BE2C (cell line): Measurements from ENCODE around the gene SNAPC4.
"Not testable (repeated sequence)": the region's sequence is repeated elsewhere in the genome, so short reads cannot be mapped to it uniquely, and the experiment has no call there.

Experiments
- DNase-seq: peaks from one replicate; pipeline ENCODE4 v3.0.0-alpha.2; 2020
- H3K27me3 ChIP-seq: fragments of 250-450 bp; sonication (Bioruptor Pico); 2 replicates; pipeline ENCODE4 v1.5.1; 2020; ENCODE audit warnings: mild to moderate bottlenecking
- H3K36me3 ChIP-seq: fragments of 250-450 bp; sonication (Bioruptor Pico); 2 replicates; pipeline ENCODE4 v1.5.1; 2020; ENCODE audit warnings: mild to moderate bottlenecking
- H3K4me1 ChIP-seq: fragments of 250-450 bp; sonication (Bioruptor Pico); 2 replicates; pipeline ENCODE4 v1.5.1; 2020
- H3K4me3 ChIP-seq: 2 replicates; pipeline ENCODE4 v1.5.1; 2011; ENCODE audit warnings: low read depth, low read length
- H3K9me3 ChIP-seq: fragments of 250-450 bp; sonication (Bioruptor Pico); 2 replicates; pipeline ENCODE4 v1.5.1; 2020
- TF ChIP-seq, protein P1 (sequence below): IDR thresholded peaks from 2 replicates; pipeline ENCODE4 v1.5.1; 2012; ENCODE audit warnings: mild to moderate bottlenecking, low read depth, low read length

SNAPC4 gene

DNA sequence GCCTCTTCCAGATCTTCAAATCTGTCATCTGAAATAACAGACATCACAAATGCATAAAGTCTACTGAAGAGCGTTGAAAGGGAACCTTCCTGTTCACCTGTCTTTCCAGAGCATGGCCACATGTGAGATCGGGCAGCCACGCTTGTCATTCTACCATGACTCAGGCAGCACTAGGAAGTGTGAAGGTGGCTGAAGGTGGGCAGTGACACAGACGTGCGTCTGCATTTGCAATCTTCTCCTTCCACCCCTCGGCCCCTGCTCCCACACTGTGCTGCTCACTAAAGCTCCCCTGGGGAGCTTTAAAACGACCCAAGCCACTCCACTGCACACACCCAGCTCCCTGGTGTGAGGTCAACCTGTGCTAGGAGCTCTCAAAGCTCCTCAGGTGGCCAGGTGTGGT lies 7.9 kb upstream of the SNAPC4 start:
- H3K27me3 ChIP-seq: no peaks in the 10 kb centered on the region
- peaks cover 63% of the 10 kb centered on the region for H3K36me3 ChIP-seq
- TF ChIP-seq, protein P1, sequence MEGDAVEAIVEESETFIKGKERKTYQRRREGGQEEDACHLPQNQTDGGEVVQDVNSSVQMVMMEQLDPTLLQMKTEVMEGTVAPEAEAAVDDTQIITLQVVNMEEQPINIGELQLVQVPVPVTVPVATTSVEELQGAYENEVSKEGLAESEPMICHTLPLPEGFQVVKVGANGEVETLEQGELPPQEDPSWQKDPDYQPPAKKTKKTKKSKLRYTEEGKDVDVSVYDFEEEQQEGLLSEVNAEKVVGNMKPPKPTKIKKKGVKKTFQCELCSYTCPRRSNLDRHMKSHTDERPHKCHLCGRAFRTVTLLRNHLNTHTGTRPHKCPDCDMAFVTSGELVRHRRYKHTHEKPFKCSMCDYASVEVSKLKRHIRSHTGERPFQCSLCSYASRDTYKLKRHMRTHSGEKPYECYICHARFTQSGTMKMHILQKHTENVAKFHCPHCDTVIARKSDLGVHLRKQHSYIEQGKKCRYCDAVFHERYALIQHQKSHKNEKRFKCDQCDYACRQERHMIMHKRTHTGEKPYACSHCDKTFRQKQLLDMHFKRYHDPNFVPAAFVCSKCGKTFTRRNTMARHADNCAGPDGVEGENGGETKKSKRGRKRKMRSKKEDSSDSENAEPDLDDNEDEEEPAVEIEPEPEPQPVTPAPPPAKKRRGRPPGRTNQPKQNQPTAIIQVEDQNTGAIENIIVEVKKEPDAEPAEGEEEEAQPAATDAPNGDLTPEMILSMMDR: no peak
- peaks cover 13% of the 10 kb centered on the region; the same call in 1 of the 2 replicates for H3K4me1 ChIP-seq
- H3K4me3 ChIP-seq: no peak overlapping the region
- DNase-seq: no peak
- no peaks in the 10 kb centered on the region for H3K9me3 ChIP-seq

DNA sequence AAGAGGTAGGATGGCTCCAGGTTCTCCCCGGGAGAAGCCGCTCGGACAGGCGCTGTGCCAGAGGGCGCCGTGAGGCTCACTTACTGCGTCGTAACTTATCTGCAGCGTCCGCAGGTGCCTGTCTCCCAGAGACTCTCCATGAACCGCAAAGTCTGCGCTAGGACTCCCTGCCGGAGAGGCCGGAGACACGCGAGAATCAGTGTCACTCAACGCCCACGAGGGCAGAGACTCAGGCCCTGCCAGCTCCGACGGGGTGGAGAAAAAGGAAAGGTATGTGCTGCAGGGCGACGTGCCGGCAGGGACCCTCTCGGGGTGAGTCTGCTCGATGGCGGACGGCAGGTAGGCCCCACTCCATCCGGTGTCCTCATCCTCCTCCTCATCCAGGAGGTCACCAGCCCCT lies 7.1 kb upstream of the SNAPC4 start:
- peaks cover 58% of the 10 kb centered on the region for H3K36me3 ChIP-seq
- H3K4me1 ChIP-seq, H3K27me3 ChIP-seq, H3K4me3 ChIP-seq, H3K9me3 ChIP-seq, DNase-seq: not testable (repeated sequence)

DNA sequence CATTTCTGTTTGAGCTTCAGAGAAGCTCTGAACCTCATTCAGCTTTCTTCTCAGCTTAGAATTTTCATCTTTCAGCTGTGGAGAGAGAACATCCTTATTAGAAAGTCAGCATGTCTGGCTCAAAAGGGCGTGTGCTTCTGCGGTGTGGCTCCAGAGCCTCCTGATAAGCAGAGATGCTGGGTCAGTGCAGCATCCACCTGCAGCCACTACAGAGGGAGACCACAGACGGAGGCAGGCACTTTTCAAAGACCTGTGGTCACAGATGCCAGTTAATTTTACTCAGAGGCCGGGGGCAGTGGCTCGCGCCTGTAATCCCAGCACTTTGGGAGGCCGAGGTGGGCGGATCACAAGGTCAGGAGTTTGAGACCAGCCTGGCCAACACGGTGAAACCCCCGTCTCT lies 5.9 kb upstream of the SNAPC4 start:
- H3K9me3 ChIP-seq, H3K27me3 ChIP-seq, H3K4me1 ChIP-seq, H3K4me3 ChIP-seq, DNase-seq: not testable (repeated sequence)
- H3K36me3 ChIP-seq: peaks cover 66% of the 10 kb centered on the region

DNA sequence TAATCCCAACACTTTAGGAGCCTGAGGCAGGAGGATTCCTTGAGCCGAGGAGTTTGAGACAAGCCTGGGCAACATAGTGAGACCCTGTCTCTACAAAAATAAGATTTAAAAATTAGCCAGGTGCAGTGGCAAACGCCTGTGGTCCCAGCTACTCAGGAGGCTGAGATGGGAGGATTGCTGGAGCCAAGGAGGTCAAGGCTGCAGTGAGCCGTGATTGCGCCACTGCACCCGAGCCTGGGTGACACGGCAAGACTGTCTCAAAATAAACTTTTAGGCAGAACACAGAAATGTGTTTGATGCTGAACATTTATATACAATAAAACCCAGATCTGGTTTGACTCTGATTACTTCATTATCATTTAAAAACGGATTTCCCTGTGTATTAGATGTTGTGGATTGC lies 5.5 kb upstream of the SNAPC4 start:
- Histone ChIP-seq H3K36me3 (peaks cover 66% of the 10 kb centered on the region), H3K4me1 (peaks cover 6% of the 10 kb centered on the region)
- DNase-seq: no peak

DNA sequence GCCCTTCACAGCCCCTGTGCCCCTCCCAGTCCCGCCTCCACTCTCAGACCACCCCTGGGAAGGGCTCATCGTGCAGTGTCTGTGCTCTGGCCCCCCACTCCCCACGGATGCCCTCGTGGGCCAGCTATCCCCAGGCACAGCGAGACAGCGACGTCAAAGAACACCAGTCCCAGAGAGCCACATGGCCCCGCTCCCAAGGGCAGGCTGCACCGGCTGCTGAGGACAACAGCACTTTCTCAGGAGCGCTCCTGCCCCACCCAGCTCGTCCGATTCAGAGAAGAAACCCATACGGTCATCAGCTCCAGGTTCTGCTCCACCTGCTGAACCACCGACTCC lies 4.8 kb upstream of the SNAPC4 start:
- TF ChIP-seq, protein P1: no peak
- Histone ChIP-seq H3K36me3 (peaks cover 66% of the 10 kb centered on the region), H3K27me3 (no peaks in the 10 kb centered on the region), H3K4me1 (peaks cover 8% of the 10 kb centered on the region), H3K9me3 (no peaks in the 10 kb centered on the region), H3K4me3 (no peak overlapping the region)
- DNase-seq: no peak

More for the DNA sequence above, 5.5 kb upstream of the SNAPC4 start:
- H3K9me3 ChIP-seq: no peaks in the 10 kb centered on the region
- no peaks in the 10 kb centered on the region for H3K27me3 ChIP-seq
- no peak overlapping the region for H3K4me3 ChIP-seq
- TF ChIP-seq, protein P1: no peak

DNA sequence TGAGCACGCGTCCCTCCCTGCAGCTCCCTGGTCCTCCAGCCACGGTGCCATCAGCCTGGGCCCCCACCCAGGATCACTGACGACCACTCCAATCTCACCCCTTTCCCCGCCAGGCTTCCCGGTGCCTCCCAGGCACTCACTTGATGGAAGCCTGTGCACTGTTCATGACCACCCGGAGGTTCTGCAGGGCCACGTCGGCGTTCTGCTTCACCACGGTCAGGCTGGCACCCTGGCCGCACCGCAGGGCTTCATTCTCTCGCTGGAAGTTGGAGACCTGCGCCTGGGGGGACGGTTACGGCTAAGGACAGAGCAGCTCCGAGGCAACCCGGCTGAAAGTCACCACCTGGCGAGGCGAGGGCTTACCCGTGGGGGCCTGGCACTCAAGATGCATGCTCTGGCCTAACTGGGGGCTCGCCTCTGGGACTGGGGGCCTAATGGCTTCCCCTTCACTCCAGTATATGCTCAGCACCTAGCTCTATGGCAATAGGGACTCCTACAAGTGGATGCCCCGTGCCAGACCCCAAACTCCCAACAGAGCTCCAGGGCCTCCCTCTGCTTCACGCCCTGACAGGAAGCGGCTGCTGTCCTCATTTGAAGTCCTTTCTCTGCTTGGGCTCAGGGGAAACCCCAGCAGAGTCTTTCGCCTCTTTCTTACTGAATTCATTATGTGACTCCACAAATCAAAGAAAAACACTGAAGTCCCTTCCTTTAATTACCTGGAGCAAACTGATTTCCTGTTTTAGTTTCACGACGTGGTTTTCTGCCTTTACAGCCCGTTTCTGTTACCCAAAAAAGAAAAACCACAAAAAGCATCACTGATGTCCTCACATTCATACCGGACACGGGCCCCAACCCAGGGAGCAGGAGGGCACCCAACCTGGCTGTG lies 4.2 kb upstream of the SNAPC4 start:
- peaks cover 66% of the 10 kb centered on the region for H3K36me3 ChIP-seq
- no peak overlapping the region for H3K4me3 ChIP-seq
- TF ChIP-seq, protein P1: no peak
- H3K9me3 ChIP-seq: no peaks in the 10 kb centered on the region
- DNase-seq: no peak
- peaks cover 5% of the 10 kb centered on the region for H3K4me1 ChIP-seq
- H3K27me3 ChIP-seq: no peaks in the 10 kb centered on the region

DNA sequence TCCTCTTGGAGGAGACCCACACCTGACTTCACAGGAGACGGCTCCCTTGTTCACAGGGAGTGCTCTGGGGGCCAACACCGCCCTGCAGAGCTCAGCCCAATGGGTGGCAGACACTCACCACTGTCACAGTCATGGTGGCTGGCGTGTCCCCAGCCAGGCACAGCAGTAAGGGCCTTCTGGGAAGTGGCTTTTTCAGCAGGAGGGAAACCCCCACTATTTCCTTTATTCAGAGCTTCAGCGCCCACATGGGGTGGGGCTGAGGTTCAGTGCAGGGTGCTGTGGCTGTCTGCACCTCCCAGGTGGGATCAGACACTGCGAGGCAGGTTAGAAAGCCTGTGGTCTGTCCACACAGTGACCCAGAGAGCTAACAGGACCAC lies 3.6 kb upstream of the SNAPC4 start:
- Histone ChIP-seq H3K4me1 (peaks cover 5% of the 10 kb centered on the region), H3K9me3 (no peaks in the 10 kb centered on the region), H3K4me3 (no peak overlapping the region), H3K27me3 (no peaks in the 10 kb centered on the region), H3K36me3 (peaks cover 63% of the 10 kb centered on the region)
- no peak for DNase-seq
- TF ChIP-seq, protein P1: no peak
